HCT116 (cell line): ENCODE results near the gene IQCH. TPM values are rescaled to one million over a fixed set of nuclear protein-coding genes. Genes with fewer than 3 reads are reported as not detected.

Experiments
- ATAC-seq: fragments of 200-7000 bp; cut with Tn5 transposase; 2 replicates; pipeline ENCODE4 v1.9.1; 2020; ENCODE audit warnings: mild to moderate bottlenecking, moderate library complexity
- BruUV-seq: library from RNA; stranded (reverse); fragments of 400-500 nt; replicated peaks from 2 replicates; lab custom pipeline; 2021; lab: Mats Ljungman, UMichigan
- CTCF ChIA-PET: fragments of 300-600 bp; sonication (Branson Sonifier 250); formaldehyde crosslinking; loops from one replicate; lab custom pipeline; 2021; ENCODE audit warnings: antibody characterized with exemption; lab: Charles Lee
- POLR2A ChIA-PET: fragments of 300-600, 350-600 bp; sonication (Branson Sonifier 250); formaldehyde crosslinking; loops from one replicate; lab custom pipeline; 2021; ENCODE audit warnings: antibody characterized with exemption; lab: Charles Lee
- RAD21 ChIA-PET, 2 experiments: fragments of 300-600 bp; sonication (Branson Sonifier 250); formaldehyde crosslinking; loops; one replicate each; lab custom pipeline; 2023; ENCODE audit warnings: low total read pairs in 2 of 2; ENCODE audit not compliant: uncharacterized antibody in 2 of 2, unreplicated experiment in 2 of 2, low non-redundant PET in 1 of 2; lab: Charles Lee
- DNase-seq: peaks from one replicate; pipeline ENCODE4 v3.0.0-alpha.2; 2010; ENCODE audit warnings: low read depth, low spot score
- H2AFZ ChIP-seq: fragments of 200-600 bp; shearing (Covaris generic), sonication (generic); 2 replicates; pipeline ENCODE4 v1.6.1; 2017; ENCODE audit warnings: low read depth, mixed run types, mixed read lengths, antibody characterized with exemption, low read length; ENCODE audit not compliant: poor library complexity, severe bottlenecking
- H3K27ac ChIP-seq: 2 replicates; pipeline ENCODE4 v1.5.1; 2012; ENCODE audit warnings: low read depth, low read length
- H3K27me3 ChIP-seq: fragments of 200-600 bp; sonication (generic); 2 replicates; pipeline ENCODE4 v1.6.1; 2016; ENCODE audit warnings: mixed run types, low read length, mixed read lengths; ENCODE audit not compliant: insufficient read depth
- H3K36me3 ChIP-seq, 2 experiments: fragments of 200-500 bp in 1 of 2; fragments of 200-600 bp in 1 of 2; sonication (Bioruptor generic) in 1 of 2; sonication (generic) in 1 of 2; 2 replicates each; pipeline versions ENCODE4 v1.5.1 to v1.6.1; 2014 to 2016; ENCODE audit warnings: low read length in 2 of 2, inconsistent platforms in 1 of 2, mixed read lengths in 1 of 2, mixed run types in 1 of 2; ENCODE audit not compliant: insufficient read depth in 2 of 2, control insufficient read depth in 1 of 2
- H3K4me1 ChIP-seq, 2 experiments: fragments of 200-600 bp in 1 of 2; sonication (generic) in 1 of 2; 2 replicates each; pipeline versions ENCODE4 v1.5.1 to v1.6.1; 2012 to 2017; ENCODE audit warnings: low read length in 2 of 2, inconsistent platforms in 1 of 2, mild to moderate bottlenecking in 1 of 2, mixed read lengths in 1 of 2, mixed run types in 1 of 2, moderate library complexity in 1 of 2; ENCODE audit not compliant: insufficient read depth in 2 of 2, control insufficient read depth in 1 of 2
- H3K4me2 ChIP-seq: fragments of 200-600 bp; sonication (generic); 2 replicates; pipeline ENCODE4 v1.6.1; 2017; ENCODE audit warnings: mixed run types, low read length, mixed read lengths
- H3K4me3 ChIP-seq, 2 experiments: fragments of 200-600 bp in 1 of 2; sonication (generic) in 1 of 2; replicated peaks in 1 of 2; 2 replicates each; pipeline ENCODE4 v1.5.1; 2011 to 2016; ENCODE audit warnings: low read length in 2 of 2, control low read depth in 1 of 2, low read depth in 1 of 2, mild to moderate bottlenecking in 1 of 2, mixed read lengths in 1 of 2, mixed run types in 1 of 2
- H3K79me2 ChIP-seq: fragments of 200-600 bp; sonication (generic); 2 replicates; pipeline ENCODE4 v1.6.1; 2017; ENCODE audit warnings: mild to moderate bottlenecking, mixed run types, low read length, moderate library complexity, mixed read lengths; ENCODE audit not compliant: insufficient read depth
- H3K9ac ChIP-seq: fragments of 200-600 bp; sonication (generic); 2 replicates; pipeline ENCODE4 v1.6.1; 2016; ENCODE audit warnings: low read length, mixed read lengths
- H3K9me2 ChIP-seq: fragments of 200-600 bp; sonication (generic), shearing (Covaris generic); 2 replicates; pipeline ENCODE4 v1.6.1; 2017; ENCODE audit warnings: mixed run types, mild to moderate bottlenecking, moderate library complexity; ENCODE audit not compliant: insufficient read depth
- H3K9me3 ChIP-seq, 2 experiments: fragments of 200-500 bp in 1 of 2; fragments of 200-600 bp in 1 of 2; sonication (Bioruptor generic) in 1 of 2; sonication (generic) in 1 of 2; 2 replicates each; pipeline ENCODE4 v1.6.1; 2014 to 2017; ENCODE audit warnings: low read length in 2 of 2, mixed read lengths in 2 of 2, inconsistent platforms in 1 of 2, low read depth in 1 of 2, mild to moderate bottlenecking in 1 of 2, mixed run types in 1 of 2, moderate library complexity in 1 of 2; ENCODE audit not compliant: control insufficient read depth in 1 of 2, insufficient read depth in 1 of 2
- H4K20me1 ChIP-seq: fragments of 200-600 bp; sonication (generic), shearing (Covaris generic); 2 replicates; pipeline ENCODE4 v1.6.1; 2017; ENCODE audit warnings: mixed run types, mild to moderate bottlenecking, moderate library complexity; ENCODE audit not compliant: insufficient read depth
- CBX3 ChIP-seq: IDR thresholded peaks from 2 replicates; pipeline ENCODE4 v1.6.1; 2012; ENCODE audit warnings: low read depth
- CEBPB ChIP-seq: IDR thresholded peaks from 2 replicates; pipeline ENCODE4 v1.6.1; 2012; ENCODE audit warnings: low read depth
- EZH2phosphoT487 ChIP-seq: fragments of 200-600 bp; IDR thresholded peaks from 2 replicates; pipeline ENCODE4 v1.6.1; 2018; ENCODE audit warnings: antibody characterized with exemption, borderline replicate concordance
- FOSL1 ChIP-seq: IDR thresholded peaks from 2 replicates; pipeline ENCODE4 v1.6.1; 2012; ENCODE audit warnings: low read depth
- JUND ChIP-seq: IDR thresholded peaks from 2 replicates; pipeline ENCODE4 v1.6.1; 2012
- POLR2AphosphoS5 ChIP-seq: IDR thresholded peaks from 2 replicates; pipeline ENCODE4 v1.6.1; 2011; ENCODE audit warnings: mild to moderate bottlenecking, low read depth, low read length, moderate library complexity
- RAD21 ChIP-seq: IDR thresholded peaks from 2 replicates; pipeline ENCODE4 v1.6.1; 2012; ENCODE audit warnings: low read depth, mild to moderate bottlenecking
- SP1 ChIP-seq: IDR thresholded peaks from 2 replicates; pipeline ENCODE4 v1.6.1; 2012; ENCODE audit warnings: low read depth
- TCF7L2 ChIP-seq: IDR thresholded peaks from 2 replicates; pipeline ENCODE4 v1.7.0; 2011; ENCODE audit warnings: borderline replicate concordance, inconsistent platforms; ENCODE audit not compliant: insufficient read depth, insufficient read length; ENCODE audit errors: extremely low read depth
- YY1 ChIP-seq: IDR thresholded peaks from 2 replicates; pipeline ENCODE4 v1.6.1; 2011; ENCODE audit warnings: low read length, low read depth, moderate library complexity, mild to moderate bottlenecking; ENCODE audit not compliant: insufficient replicate concordance; ENCODE audit errors: extremely low read depth
- ZFX ChIP-seq: fragments of 450-650 bp; IDR thresholded peaks from 2 replicates; pipeline ENCODE4 v1.6.1; 2017
- ZNF274 ChIP-seq: fragments of 200-500 bp; sonication (Bioruptor generic); IDR thresholded peaks from 2 replicates; pipeline ENCODE4 v1.6.1; 2014; ENCODE audit warnings: mild to moderate bottlenecking, low read depth, low read length, inconsistent platforms
- intact Hi-C: fragments of 100-400 bp; cut with micrococcal nuclease; formaldehyde crosslinking; loops from 2 replicates; pipeline ENCODE4 v1.10.0; 2022
- total RNA-seq: library from RNA; stranded (reverse); gene quantifications from one replicate; pipeline ENCODE4 v1.2.1, GENCODE V29; 2021; ENCODE audit not compliant: unreplicated experiment
- TF ChIP-seq, protein P1 (sequence below): IDR thresholded peaks from 2 replicates; pipeline ENCODE4 v1.6.1; 2012
- TF ChIP-seq, protein P2 (sequence below): IDR thresholded peaks from 2 replicates; pipeline ENCODE4 v1.6.1; 2011; ENCODE audit warnings: mild to moderate bottlenecking, low read length, moderate library complexity; ENCODE audit not compliant: insufficient replicate concordance; ENCODE audit errors: extremely low read depth
- TF ChIP-seq, protein P3 (sequence below), 3 experiments: fragments of 200-600 bp in 1 of 3; sonication (generic) in 1 of 3; IDR thresholded peaks in 2 of 3; conservative IDR thresholded peaks in 1 of 3; 2 replicates each; pipeline ENCODE4 v1.5.1; 2012 to 2017; ENCODE audit warnings: low read depth in 2 of 3, low read length in 2 of 3, antibody characterized with exemption in 1 of 3, borderline replicate concordance in 1 of 3, control low read depth in 1 of 3, mild to moderate bottlenecking in 1 of 3, mixed read lengths in 1 of 3, mixed run types in 1 of 3, moderate library complexity in 1 of 3; ENCODE audit not compliant: insufficient read depth in 1 of 3
- TF ChIP-seq, protein P4 (sequence below): IDR thresholded peaks from 2 replicates; pipeline ENCODE4 v1.6.1; 2012

The IQCH gene
- total RNA-seq, 1 experiment from 2014 or later: 4.6 TPM

DNA sequence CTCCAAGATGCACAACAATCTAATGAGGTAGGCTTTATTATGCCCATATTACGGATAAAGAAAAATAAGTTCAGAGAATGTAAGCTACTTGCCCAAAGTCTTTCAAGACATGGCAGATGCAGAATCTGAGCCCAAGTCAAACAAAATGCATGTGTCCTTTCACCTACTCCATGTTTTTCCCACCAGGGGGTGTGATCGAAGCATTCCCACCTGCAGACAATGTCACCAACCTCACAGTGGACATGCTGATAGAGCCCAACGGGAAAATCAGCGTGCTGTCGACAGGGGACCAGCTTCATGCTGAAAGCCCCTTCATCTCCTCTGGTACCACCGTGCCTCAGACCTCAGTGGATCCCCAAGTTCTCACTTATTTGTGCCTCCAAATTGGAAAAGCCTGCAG is 166.5 kb downstream of the IQCH start:
- intact Hi-C loops: no loop called here
- no peaks in the 10 kb centered on the region for H3K27me3 ChIP-seq
- no peaks in the 10 kb centered on the region for H3K36me3 ChIP-seq
- H3K9me3 ChIP-seq: no peaks in the 10 kb centered on the region
- H3K4me3 ChIP-seq: no peak overlapping the region
- TF ChIP-seq ZNF274 (no peak), ZFX (no peak), RAD21 (no peak), CBX3 (no peak), TCF7L2 (no peak), YY1 (no peak), SP1 (no peak), FOSL1 (no peak), CEBPB (no peak), JUND (no peak), EZH2phosphoT487 (no peak), POLR2AphosphoS5 (no peak)
- TF ChIP-seq, protein P1, sequence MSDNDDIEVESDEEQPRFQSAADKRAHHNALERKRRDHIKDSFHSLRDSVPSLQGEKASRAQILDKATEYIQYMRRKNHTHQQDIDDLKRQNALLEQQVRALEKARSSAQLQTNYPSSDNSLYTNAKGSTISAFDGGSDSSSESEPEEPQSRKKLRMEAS: no peak
- TF ChIP-seq, protein P2, sequence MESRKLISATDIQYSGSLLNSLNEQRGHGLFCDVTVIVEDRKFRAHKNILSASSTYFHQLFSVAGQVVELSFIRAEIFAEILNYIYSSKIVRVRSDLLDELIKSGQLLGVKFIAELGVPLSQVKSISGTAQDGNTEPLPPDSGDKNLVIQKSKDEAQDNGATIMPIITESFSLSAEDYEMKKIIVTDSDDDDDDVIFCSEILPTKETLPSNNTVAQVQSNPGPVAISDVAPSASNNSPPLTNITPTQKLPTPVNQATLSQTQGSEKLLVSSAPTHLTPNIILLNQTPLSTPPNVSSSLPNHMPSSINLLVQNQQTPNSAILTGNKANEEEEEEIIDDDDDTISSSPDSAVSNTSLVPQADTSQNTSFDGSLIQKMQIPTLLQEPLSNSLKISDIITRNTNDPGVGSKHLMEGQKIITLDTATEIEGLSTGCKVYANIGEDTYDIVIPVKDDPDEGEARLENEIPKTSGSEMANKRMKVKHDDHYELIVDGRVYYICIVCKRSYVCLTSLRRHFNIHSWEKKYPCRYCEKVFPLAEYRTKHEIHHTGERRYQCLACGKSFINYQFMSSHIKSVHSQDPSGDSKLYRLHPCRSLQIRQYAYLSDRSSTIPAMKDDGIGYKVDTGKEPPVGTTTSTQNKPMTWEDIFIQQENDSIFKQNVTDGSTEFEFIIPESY: no peak
- TF ChIP-seq, protein P3, sequence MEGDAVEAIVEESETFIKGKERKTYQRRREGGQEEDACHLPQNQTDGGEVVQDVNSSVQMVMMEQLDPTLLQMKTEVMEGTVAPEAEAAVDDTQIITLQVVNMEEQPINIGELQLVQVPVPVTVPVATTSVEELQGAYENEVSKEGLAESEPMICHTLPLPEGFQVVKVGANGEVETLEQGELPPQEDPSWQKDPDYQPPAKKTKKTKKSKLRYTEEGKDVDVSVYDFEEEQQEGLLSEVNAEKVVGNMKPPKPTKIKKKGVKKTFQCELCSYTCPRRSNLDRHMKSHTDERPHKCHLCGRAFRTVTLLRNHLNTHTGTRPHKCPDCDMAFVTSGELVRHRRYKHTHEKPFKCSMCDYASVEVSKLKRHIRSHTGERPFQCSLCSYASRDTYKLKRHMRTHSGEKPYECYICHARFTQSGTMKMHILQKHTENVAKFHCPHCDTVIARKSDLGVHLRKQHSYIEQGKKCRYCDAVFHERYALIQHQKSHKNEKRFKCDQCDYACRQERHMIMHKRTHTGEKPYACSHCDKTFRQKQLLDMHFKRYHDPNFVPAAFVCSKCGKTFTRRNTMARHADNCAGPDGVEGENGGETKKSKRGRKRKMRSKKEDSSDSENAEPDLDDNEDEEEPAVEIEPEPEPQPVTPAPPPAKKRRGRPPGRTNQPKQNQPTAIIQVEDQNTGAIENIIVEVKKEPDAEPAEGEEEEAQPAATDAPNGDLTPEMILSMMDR (IDR thresholded peaks at IDR 0.05 in 2 of 3, conservative IDR thresholded peaks at IDR 0.05 in 1 of 3; ENCODE audit: borderline replicate concordance in 1 of 3, insufficient read depth in 1 of 3, low read depth in 2 of 3, low read length in 2 of 3): no peak
- TF ChIP-seq, protein P4, sequence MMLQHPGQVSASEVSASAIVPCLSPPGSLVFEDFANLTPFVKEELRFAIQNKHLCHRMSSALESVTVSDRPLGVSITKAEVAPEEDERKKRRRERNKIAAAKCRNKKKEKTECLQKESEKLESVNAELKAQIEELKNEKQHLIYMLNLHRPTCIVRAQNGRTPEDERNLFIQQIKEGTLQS: no peak
- RAD21 ChIA-PET: no interaction called here
- H3K79me2 ChIP-seq: no peaks in the 10 kb centered on the region
- DNase-seq: no peak
- no peaks in the 10 kb centered on the region for H4K20me1 ChIP-seq
- no peak overlapping the region for H2AFZ ChIP-seq
- no peak overlapping the region for H3K4me2 ChIP-seq
- BruUV-seq: no TSS peak
- no peaks in the 10 kb centered on the region for H3K9me2 ChIP-seq
- ATAC-seq: no peak
- no peak overlapping the region for H3K27ac ChIP-seq
- CTCF ChIA-PET: no interaction called here
- H3K9ac ChIP-seq: no peak overlapping the region
- POLR2A ChIA-PET: no interaction called here
- H3K4me1 ChIP-seq: no peaks in the 10 kb centered on the region
